AG20443 (cell line): ENCODE data around the gene ITGA11.

Experiments
- DNase-seq: peaks from one replicate; pipeline ENCODE4 v3.0.0; 2012; ENCODE audit warnings: low spot score, mixed read lengths

Gene ITGA11

GRCh38 chr15:68431792-68432401 lies at the start of gene ITGA11:
Gene ITGA11, minus strand, starts transcription at chr15:68432163. Its CDS starts 97 bp downstream, at chr15:68432066.
- peak; percentile 93 for DNase-seq

GRCh38 chr15:68481321-68481720 lies 49.4 kb upstream of the ITGA11 start:
- DNase-seq: no peak

GRCh38 chr15:68480296-68480695 lies 48.3 kb upstream of the ITGA11 start:
- no peak for DNase-seq

- peak; percentile 55 for DNase-seq
These were observed 47.9 kb upstream of the ITGA11 start for GRCh38 chr15:68479870-68480269.

- peak; percentile 87 for DNase-seq
These were observed 47.4 kb upstream of the ITGA11 start for GRCh38 chr15:68479406-68479805.

- no peak for DNase-seq
These were observed 46.9 kb upstream of the ITGA11 start for GRCh38 chr15:68478853-68479252.

GRCh38 chr15:68475449-68475848 lies 43.5 kb upstream of the ITGA11 start:
- DNase-seq: no peak

- DNase-seq: no peak
These were observed 39.6 kb upstream of the ITGA11 start for GRCh38 chr15:68471541-68471940.

- DNase-seq: no peak
These were observed 39.0 kb upstream of the ITGA11 start for GRCh38 chr15:68470976-68471375.

GRCh38 chr15:68470049-68470742 lies 38.2 kb upstream of the ITGA11 start:
- no peak for DNase-seq

- no peak for DNase-seq
These were observed 37.4 kb upstream of the ITGA11 start for GRCh38 chr15:68469162-68470048.

GRCh38 chr15:68466876-68467275 lies 34.9 kb upstream of the ITGA11 start:
- no peak for DNase-seq

GRCh38 chr15:68465861-68466560 lies 34.0 kb upstream of the ITGA11 start:
- DNase-seq: no peak

- peak; percentile 70 for DNase-seq
These were observed 32.6 kb upstream of the ITGA11 start for GRCh38 chr15:68464448-68465090.

GRCh38 chr15:68463996-68464395 lies 32.0 kb upstream of the ITGA11 start:
- DNase-seq: peak; percentile 40

- DNase-seq: no peak
These were observed 31.5 kb upstream of the ITGA11 start for GRCh38 chr15:68463444-68463843.

- no peak for DNase-seq
These were observed 28.2 kb upstream of the ITGA11 start for GRCh38 chr15:68460166-68460565.

- DNase-seq: no peak
These were observed 18.2 kb upstream of the ITGA11 start for GRCh38 chr15:68450192-68450591.

GRCh38 chr15:68449389-68449788 lies 17.4 kb upstream of the ITGA11 start:
- no peak for DNase-seq

GRCh38 chr15:68447976-68448755 lies 16.2 kb upstream of the ITGA11 start:
- no peak for DNase-seq

- no peak for DNase-seq
These were observed 15.2 kb upstream of the ITGA11 start for GRCh38 chr15:68447209-68447608.
